ENCODE data around the gene SAMD4A. TPM values are rescaled to one million over a fixed set of nuclear protein-coding genes. Genes with fewer than 3 reads are reported as not detected.
"Not testable (repeated sequence)": the region's sequence is repeated elsewhere in the genome, so short reads cannot be mapped to it uniquely, and the experiment has no call there.

SAMD4A gene
- polyA plus RNA-seq, 3 donors, result 3.2 to 8.6 (median 4.2) TPM

DNA sequence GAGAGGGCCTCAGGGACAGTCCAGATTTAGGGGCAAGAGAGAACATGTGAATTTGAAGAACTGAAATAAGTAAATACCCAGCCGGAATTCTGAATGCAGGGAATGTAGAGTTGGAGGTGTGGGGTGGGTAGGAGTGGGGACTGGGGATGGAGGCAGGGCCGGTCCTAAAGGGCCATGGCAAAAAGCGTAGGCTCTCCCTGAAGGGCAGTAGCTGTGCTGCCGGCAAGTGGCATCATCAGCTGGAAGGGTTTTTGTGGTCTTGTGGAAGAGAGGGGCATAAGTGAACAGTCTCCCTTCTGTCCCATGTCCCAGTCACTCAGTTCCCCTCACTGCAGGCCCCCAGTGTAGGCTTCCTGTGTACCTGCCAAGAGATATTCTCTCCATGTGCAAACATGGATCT is 231.1 kb downstream of the SAMD4A start:
- Histone ChIP-seq H3K27me3 (ENCODE audit: control insufficient read depth in 2 of 2, insufficient read depth in 2 of 2, low read length in 2 of 2) (peaks cover 0 to 6% of the 10 kb centered on the region in 2 donors), H3K4me1 (ENCODE audit: control insufficient read depth in 1 of 2, insufficient read depth in 2 of 2, low read length in 2 of 2) (peaks cover 0 to 7% of the 10 kb centered on the region in 2 donors), H3K4me2 (replicated peaks; ENCODE audit: extremely low read depth, low read length, poor library complexity, severe bottlenecking) (no peak overlapping the region), H3K4me3 (replicated peaks in 1 of 3; ENCODE audit: low read depth in 2 of 3, low read length in 3 of 3) (no peak overlapping the region), H4K20me1 (ENCODE audit: insufficient read depth, low read length) (no peaks in the 10 kb centered on the region), H3K9ac (ENCODE audit: insufficient read depth, low read length, poor library complexity, severe bottlenecking) (no peak overlapping the region), H3K79me2 (ENCODE audit: insufficient read depth, low read length) (no peaks in the 10 kb centered on the region), H2AFZ (ENCODE audit: insufficient read depth, low read depth, low read length, poor library complexity, severe bottlenecking) (no peak overlapping the region), H3K9me3 (replicated peaks in 1 of 2; ENCODE audit: control insufficient read depth in 1 of 2, insufficient read depth in 1 of 2, low read length in 2 of 2) (peaks cover 12% of the 10 kb centered on the region in 2 donors), H3K36me3 (replicated peaks in 1 of 2; ENCODE audit: control insufficient read depth in 1 of 2, insufficient read depth in 2 of 2, low read length in 2 of 2) (no peaks in the 10 kb centered on the region), H3K27ac (ENCODE audit: low read depth in 1 of 2, low read length in 2 of 2) (no peak overlapping the region)
- H3K4me1 Mint-ChIP-seq, result no peaks in the 10 kb centered on the region
- no peak for DNase-seq
- TF ChIP-seq, protein P1, sequence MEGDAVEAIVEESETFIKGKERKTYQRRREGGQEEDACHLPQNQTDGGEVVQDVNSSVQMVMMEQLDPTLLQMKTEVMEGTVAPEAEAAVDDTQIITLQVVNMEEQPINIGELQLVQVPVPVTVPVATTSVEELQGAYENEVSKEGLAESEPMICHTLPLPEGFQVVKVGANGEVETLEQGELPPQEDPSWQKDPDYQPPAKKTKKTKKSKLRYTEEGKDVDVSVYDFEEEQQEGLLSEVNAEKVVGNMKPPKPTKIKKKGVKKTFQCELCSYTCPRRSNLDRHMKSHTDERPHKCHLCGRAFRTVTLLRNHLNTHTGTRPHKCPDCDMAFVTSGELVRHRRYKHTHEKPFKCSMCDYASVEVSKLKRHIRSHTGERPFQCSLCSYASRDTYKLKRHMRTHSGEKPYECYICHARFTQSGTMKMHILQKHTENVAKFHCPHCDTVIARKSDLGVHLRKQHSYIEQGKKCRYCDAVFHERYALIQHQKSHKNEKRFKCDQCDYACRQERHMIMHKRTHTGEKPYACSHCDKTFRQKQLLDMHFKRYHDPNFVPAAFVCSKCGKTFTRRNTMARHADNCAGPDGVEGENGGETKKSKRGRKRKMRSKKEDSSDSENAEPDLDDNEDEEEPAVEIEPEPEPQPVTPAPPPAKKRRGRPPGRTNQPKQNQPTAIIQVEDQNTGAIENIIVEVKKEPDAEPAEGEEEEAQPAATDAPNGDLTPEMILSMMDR (IDR thresholded peaks at IDR 0.05), result no peak
- peaks cover 0 to 6% of the 10 kb centered on the region in 2 donors for H3K36me3 Mint-ChIP-seq
- H3K4me3 Mint-ChIP-seq, result no peak overlapping the region
- intact Hi-C loops (cut with micrococcal nuclease), result no loop called here
- H3K27me3 Mint-ChIP-seq (ENCODE audit: low read depth in 3 of 3), result peaks cover 9 to 14% (median 10%) of the 10 kb centered on the region in 3 donors
- WGBS (ENCODE audit: insufficient coverage), result 81% methylated on average over 4 of the region's 4 CpGs
- peaks cover 7 to 21% (median 13%) of the 10 kb centered on the region in 7 donors for H3K9me3 Mint-ChIP-seq
- no peak overlapping the region for H3K27ac Mint-ChIP-seq

GRCh38 chr14:54798465-54799124 is 231.7 kb downstream of the SAMD4A start:
- no peak overlapping the region for H3K4me3 Mint-ChIP-seq
- Histone ChIP-seq H3K9me3 (replicated peaks in 1 of 2; ENCODE audit: control insufficient read depth in 1 of 2, insufficient read depth in 1 of 2, low read length in 2 of 2) (peaks cover 12% of the 10 kb centered on the region in 2 donors), H3K4me2 (replicated peaks; ENCODE audit: extremely low read depth, low read length, poor library complexity, severe bottlenecking) (no peak overlapping the region), H3K27ac (ENCODE audit: low read depth in 1 of 2, low read length in 2 of 2) (no peak overlapping the region), H3K36me3 (replicated peaks in 1 of 2; ENCODE audit: control insufficient read depth in 1 of 2, insufficient read depth in 2 of 2, low read length in 2 of 2) (no peaks in the 10 kb centered on the region), H3K4me3 (replicated peaks in 1 of 3; ENCODE audit: low read depth in 2 of 3, low read length in 3 of 3) (no peak overlapping the region), H3K27me3 (ENCODE audit: control insufficient read depth in 2 of 2, insufficient read depth in 2 of 2, low read length in 2 of 2) (peaks cover 0 to 8% of the 10 kb centered on the region in 2 donors), H4K20me1 (ENCODE audit: insufficient read depth, low read length) (no peaks in the 10 kb centered on the region), H3K9ac (ENCODE audit: insufficient read depth, low read length, poor library complexity, severe bottlenecking) (no peak overlapping the region), H3K4me1 (ENCODE audit: control insufficient read depth in 1 of 2, insufficient read depth in 2 of 2, low read length in 2 of 2) (peaks cover 0 to 1% of the 10 kb centered on the region in 2 donors), H2AFZ (ENCODE audit: insufficient read depth, low read depth, low read length, poor library complexity, severe bottlenecking) (no peak overlapping the region), H3K79me2 (ENCODE audit: insufficient read depth, low read length) (no peaks in the 10 kb centered on the region)
- no peak overlapping the region for H3K27ac Mint-ChIP-seq
- H3K4me1 Mint-ChIP-seq, result no peaks in the 10 kb centered on the region
- TF ChIP-seq, protein P1 (IDR thresholded peaks at IDR 0.05), result no peak
- peaks cover 10 to 18% (median 11%) of the 10 kb centered on the region in 3 donors for H3K27me3 Mint-ChIP-seq (ENCODE audit: low read depth in 3 of 3)
- H3K36me3 Mint-ChIP-seq, result peaks cover 0 to 6% of the 10 kb centered on the region in 2 donors
- intact Hi-C loops (cut with micrococcal nuclease), result no loop called here
- WGBS (ENCODE audit: insufficient coverage), result 86% methylated on average over 3 of the region's 9 CpGs
- peaks cover 7 to 21% (median 13%) of the 10 kb centered on the region in 7 donors for H3K9me3 Mint-ChIP-seq
- DNase-seq, result no peak

DNA sequence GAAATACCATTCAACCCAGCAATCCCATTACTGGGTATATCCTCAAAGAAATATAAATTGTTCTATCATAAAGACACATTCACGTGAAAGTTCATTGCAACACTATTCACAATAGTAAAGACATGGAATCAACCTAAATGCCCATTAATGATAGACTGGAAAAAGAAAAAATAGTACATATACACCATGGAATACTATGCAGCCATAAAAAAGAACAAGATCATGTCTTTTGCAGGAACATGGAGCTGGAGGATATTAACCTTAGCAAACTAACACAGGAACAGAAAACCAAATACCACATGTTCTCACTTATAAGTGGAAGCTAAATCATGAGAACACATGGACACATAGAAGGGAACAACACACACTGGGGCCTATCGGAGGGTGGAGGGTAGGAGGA is 234.6 kb downstream of the SAMD4A start:
- H3K27ac ChIP-seq (ENCODE audit: low read depth in 1 of 2, low read length in 2 of 2); H3K4me3 Mint-ChIP-seq; H3K9ac ChIP-seq (ENCODE audit: insufficient read depth, low read length, poor library complexity, severe bottlenecking); H4K20me1 ChIP-seq (ENCODE audit: insufficient read depth, low read length); DNase-seq; intact Hi-C loops (cut with micrococcal nuclease); H3K4me3 ChIP-seq (replicated peaks in 1 of 3; ENCODE audit: low read depth in 2 of 3, low read length in 3 of 3); H3K9me3 Mint-ChIP-seq; H3K27ac Mint-ChIP-seq; H3K9me3 ChIP-seq (replicated peaks in 1 of 2; ENCODE audit: control insufficient read depth in 1 of 2, insufficient read depth in 1 of 2, low read length in 2 of 2); H3K36me3 Mint-ChIP-seq; H3K79me2 ChIP-seq (ENCODE audit: insufficient read depth, low read length); H3K4me1 Mint-ChIP-seq; H3K36me3 ChIP-seq (replicated peaks in 1 of 2; ENCODE audit: control insufficient read depth in 1 of 2, insufficient read depth in 2 of 2, low read length in 2 of 2); H3K4me2 ChIP-seq (replicated peaks; ENCODE audit: extremely low read depth, low read length, poor library complexity, severe bottlenecking); H2AFZ ChIP-seq (ENCODE audit: insufficient read depth, low read depth, low read length, poor library complexity, severe bottlenecking): not testable (repeated sequence)
- WGBS (ENCODE audit: insufficient coverage), result no CpG with 5 or more reads among the region's 2 CpGs
- H3K27me3 ChIP-seq (ENCODE audit: control insufficient read depth in 2 of 2, insufficient read depth in 2 of 2, low read length in 2 of 2), result peaks cover 0 to 13% of the 10 kb centered on the region in 2 donors
- H3K27me3 Mint-ChIP-seq (ENCODE audit: low read depth in 3 of 3), result peaks cover 16 to 23% (median 19%) of the 10 kb centered on the region in 3 donors
- H3K4me1 ChIP-seq (ENCODE audit: control insufficient read depth in 1 of 2, insufficient read depth in 2 of 2, low read length in 2 of 2), result peaks cover 7 to 10% of the 10 kb centered on the region in 2 donors
